T-helper 2 cell treated with Interferon-gamma antibody and Interleukin-4, amounts not matched to agents 100 ng/mL and 5 ng/mL, for 36 hours (primary cell): ENCODE data around the gene LRRC4C. TPM values are rescaled to one million over a fixed set of nuclear protein-coding genes. Genes with fewer than 3 reads are reported as not detected.
"Not testable (repeated sequence)": the region's sequence is repeated elsewhere in the genome, so short reads cannot be mapped to it uniquely, and the experiment has no call there.

ENCODE experiments used
- intact Hi-C: fragments of 100-400 bp; cut with micrococcal nuclease; formaldehyde crosslinking; loops from one replicate; pipeline ENCODE4 v1.15.1; 2023
- total RNA-seq: library from RNA; stranded (reverse); gene quantifications from 2 replicates; pipeline ENCODE4 v1.2.3, GENCODE V29; 2022

LRRC4C gene
- total RNA-seq, 1 donor from 2014 or later = not detected

GRCh38 chr11:40187295-40187694 is 1272.2 kb downstream of the LRRC4C start:
- intact Hi-C loops = no loop called here

DNA sequence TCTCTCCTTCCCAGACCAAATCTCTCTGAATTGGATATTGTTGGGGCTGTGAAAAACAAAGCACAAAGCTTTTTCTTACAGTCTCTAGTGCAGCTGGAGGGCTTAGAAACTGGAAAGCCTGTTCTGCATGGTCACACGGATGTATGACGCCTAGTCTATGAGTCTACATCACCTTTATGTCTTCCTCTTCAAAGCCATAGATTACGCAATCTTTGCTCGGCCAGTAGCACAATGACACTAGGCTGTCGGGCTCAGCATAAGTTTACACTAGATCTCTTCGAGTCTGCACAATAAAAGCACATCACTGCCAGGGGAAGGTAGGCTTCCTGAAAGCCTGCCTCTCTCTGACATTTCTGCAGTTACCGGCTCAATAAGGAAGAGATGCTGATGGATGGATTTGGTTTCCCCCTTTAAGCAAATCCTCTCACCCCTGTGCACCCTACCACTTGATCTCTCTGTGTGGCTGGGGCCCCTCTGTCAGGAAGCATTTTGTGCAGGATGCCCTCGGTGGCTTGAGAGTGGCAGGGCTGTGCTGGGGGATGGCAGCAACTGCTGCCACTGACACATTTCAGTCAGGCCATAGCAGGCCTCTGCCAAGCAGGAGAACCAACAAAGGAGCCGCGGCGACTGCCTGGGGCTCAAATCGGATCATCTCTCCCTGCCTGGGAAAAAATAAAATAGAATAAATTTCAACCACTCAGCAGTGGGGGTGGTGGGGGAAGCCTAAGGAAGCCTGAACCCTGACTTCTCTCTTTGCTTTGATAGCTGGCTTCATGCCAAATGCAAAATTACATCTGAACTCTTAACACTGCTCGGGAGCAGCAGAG is 1272.8 kb downstream of the LRRC4C start:
- intact Hi-C loops = no loop called here

DNA sequence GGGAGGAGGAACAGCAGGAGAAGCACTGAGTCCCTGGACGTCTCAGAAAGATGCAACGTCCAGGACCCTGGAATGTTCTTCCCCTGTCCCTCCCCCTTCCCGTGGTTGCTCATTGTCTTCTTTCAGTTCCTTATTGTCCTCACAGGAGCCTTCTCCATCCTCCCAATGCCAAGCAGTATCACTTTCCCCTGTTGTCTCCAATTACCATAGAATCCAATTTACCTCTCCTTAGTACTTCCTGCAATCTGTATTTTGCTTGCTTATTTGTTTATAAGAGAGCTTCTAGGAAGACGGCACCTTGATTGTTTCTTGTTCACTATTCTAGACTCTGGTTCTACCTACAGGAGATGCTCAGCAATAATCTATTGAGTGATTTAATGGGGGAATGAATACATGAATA is 1273.7 kb downstream of the LRRC4C start:
- intact Hi-C loops = no loop called here

DNA sequence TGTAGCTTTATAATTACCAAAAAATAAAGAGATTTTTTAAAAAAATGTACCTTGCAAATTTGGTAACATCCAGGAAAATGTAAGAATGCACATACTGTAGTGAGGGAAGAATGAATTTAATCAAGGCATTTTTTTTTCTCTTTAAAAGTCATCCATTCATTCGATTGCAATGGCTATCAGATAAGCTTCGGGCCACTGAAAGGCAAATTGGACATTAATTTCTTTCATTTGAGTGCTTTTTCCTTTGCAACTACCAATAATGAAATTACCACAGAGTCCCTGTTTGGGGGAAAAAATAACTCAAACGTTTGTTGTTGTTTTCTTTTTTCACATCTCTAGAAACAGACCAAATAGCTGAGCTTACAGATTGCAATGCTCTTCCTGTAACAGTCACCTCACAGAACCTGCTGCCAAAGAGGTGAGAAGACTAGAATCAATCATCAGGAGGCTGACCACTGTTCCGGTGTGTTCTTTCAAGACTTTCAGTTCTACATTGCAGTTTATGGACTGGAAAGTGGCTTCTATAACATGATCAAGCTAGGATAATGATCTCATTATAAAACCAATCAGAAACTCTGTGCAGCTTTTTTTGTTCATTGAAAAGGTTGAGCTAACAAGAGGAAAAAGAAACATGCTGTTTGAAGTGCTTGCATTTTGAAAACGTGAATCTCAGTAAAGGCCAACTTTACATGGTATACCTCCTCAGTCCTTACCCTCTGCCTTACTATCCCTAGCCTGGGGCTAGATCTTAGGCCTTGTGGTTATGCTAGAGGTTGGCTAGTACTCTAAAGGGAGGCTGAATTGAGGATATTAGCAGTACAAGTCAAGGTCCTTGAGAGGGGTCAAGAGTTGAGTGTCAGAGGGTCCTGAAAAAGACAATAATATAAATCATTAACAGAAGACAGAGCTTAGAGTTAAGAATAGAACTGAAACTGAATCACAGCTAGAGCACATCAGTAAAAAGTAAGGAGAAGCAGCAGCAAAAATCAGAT is 1276.1 kb downstream of the LRRC4C start:
- intact Hi-C loops = no loop called here

GRCh38 chr11:40179541-40179940 is 1279.9 kb downstream of the LRRC4C start:
- intact Hi-C loops = no loop called here

- intact Hi-C loops = no loop called here
Observed at GRCh38 chr11:40178470-40178869, 1281.0 kb downstream of the LRRC4C start.

GRCh38 chr11:40175980-40176379 is 1283.5 kb downstream of the LRRC4C start:
- intact Hi-C loops = no loop called here

- intact Hi-C loops = no loop called here
Observed at GRCh38 chr11:40170078-40170477, 1289.4 kb downstream of the LRRC4C start.

DNA sequence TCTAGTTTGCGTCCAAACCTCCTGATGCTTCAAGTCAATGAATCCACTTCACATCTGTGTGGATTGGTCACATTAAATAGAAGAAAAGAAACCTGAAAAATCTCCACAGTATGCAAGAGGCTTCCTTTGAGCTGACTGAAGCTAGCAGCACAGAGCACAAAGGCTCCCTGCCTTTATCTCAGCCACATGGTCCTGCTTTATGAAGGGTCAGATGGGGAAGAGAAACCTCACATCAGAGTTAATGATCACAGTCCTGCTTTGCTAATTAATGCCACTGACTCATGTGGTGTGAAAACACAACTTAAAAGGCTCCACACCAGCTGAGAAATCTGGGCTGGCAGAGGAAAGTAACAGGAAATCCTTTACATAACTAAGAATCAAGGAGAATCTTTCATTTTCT is 1291.0 kb downstream of the LRRC4C start:
- intact Hi-C loops = no loop called here

- intact Hi-C loops = not testable (repeated sequence)
Observed at GRCh38 chr11:40167805-40168204, 1291.6 kb downstream of the LRRC4C start.

DNA sequence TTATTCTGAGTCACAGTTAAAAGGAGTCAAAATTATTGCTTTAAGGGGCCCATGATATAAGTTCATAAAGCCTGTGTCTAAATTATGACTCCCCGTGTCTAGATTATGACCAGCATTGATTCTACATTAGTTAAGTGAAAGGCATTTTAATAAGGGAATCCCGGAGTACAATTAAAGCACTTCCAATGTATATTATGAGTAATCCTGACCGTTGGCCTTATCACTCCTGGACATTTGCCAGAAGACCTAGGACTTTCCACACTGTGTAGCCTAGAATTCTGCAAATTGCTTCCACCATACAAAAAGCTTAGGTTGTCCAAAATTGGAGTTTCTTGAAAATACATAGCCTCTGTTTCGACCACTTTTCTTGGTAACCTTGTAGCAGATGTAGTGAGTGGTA is 1292.6 kb downstream of the LRRC4C start:
- intact Hi-C loops = no loop called here

DNA sequence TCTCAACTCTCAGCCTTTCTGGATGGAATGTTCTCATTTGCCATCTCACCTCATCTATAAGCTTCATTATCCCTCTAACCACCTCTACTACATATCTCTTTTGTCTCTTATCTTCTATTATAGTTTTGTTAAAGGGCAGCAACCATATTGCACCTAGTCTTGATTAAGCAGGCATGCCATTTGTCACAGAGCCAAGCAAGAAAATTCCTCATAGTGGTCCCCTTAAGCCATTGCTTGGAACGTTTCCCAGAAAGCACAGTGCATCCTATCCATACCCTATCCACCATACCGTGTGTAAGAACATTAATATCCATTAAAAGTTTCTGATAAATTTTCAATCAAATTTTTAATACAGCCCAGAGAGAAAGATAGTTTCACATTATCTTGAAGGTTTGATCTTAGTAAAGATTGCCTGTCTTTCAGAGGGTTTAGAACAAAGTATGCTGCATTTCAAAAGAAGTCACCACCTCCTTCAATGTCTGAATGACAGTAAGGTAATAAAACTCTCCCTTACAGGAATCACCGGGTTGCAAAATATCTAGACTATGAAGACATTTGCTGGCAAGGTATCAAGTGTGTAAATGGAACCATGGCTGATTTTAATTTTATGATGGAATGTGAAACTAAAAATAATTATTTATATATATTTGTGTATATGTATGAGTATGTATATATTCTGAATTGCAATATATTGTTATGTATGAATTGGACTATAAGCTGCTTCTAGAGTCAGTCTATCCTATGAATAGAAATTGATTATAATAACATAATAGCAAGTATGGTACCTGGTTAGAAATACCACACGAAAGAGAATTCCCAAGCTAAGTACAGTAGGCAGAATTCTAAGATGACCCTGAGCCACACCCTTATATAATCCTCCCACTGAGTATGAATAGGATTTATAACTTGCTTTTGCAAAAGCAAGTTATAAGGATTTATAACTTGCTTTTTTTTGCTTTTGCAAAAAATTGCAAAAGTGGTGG is 1296.3 kb downstream of the LRRC4C start:
- intact Hi-C loops = no loop called here

- intact Hi-C loops = no loop called here
Observed at GRCh38 chr11:40161854-40162410, 1297.5 kb downstream of the LRRC4C start.

- intact Hi-C loops = no loop called here
Observed at GRCh38 chr11:40160418-40160817, 1299.0 kb downstream of the LRRC4C start.

- intact Hi-C loops = no loop called here
Observed at GRCh38 chr11:40149721-40150120, 1309.7 kb downstream of the LRRC4C start.

- intact Hi-C loops = no loop called here
Observed at GRCh38 chr11:40140560-40140959, 1318.9 kb downstream of the LRRC4C start.

DNA sequence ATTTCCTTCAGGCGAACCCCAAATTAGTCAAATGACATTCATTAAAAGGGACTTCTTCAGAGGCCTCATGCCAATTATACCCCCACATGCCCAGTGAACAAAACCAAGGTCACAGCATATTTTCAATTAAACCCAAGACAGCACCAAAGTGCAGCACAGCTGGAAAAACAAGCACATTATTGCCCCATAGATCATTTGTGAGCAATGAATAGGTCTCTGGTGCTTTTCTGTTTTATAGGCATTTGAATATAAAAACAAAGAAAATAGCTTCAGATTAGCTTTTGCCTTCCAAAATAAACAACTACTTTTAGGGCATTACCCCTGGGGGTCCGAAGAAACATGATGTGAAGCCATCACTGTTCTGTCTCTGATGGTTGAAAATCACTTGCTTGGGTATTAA is 1319.9 kb downstream of the LRRC4C start:
- intact Hi-C loops = no loop called here

DNA sequence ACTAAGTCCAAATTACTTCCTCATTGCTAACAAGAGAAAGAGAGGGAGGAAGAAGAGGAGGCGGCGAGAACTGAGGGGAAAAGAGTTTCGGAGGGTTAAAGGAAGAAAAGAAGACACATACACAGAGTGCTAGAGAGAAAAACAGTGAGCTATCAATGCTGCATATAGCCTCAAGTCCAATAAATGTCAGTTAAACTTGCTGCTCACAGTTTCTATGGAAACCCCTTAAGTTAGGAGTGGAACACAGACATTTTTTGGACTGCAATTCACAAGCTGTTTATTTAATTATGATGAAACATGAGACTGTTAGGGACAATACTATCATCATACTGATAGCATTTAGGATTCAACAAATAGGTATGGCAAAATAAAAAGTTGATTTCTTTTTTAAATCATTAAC is 1320.4 kb downstream of the LRRC4C start:
- intact Hi-C loops = no loop called here

DNA sequence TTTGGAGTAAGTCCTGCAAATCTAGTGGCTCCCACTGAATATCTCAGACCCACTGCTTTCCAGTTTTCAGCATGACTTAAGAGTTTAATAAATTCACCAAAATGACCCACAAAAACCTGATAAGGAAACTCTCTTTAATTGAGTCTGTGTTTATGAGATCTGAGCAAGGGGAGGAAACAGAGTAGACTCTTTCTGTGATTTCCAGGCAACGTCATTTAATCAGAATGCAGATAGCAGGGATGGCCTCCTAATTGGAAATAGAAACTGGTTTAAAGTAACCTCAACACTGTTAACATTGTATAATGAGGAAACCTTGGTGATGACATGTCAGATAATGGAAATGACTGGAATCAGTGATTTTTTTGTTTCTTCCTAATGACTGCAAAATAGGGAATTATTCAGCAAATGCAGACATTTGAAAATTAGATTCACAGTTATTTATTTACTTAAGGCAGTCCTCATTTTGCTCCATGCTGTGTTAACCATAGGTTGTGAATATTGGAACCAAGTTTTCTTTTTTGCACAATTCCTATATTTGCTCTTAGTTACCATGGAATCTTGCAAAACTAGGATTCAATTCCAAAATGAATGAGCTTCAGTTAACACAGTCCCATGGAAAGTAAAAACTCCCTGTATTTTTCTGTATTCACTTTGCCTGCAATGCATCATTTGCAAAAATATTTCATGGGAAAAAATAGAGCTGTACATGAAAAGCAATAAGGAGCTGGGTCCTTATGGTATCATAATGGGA is 1324.5 kb downstream of the LRRC4C start:
- intact Hi-C loops = no loop called here

DNA sequence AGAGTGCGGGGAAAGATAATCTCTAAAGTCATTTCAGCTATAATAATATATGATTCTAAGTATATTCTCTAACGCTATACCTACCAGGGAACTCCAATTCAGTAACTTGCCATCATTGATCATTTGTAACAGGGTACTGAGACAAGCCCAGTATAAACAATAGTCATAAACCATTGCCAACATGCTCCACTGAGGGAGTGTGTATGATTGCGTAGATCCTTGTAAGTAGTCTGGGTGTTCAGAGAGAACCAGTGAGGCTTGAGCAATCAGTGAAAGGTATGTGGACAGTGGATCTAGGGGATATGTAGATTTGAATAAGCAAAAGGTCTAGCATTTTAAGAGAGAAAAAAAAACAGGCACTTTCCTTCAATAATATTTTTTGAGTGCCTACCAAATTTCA is 1326.0 kb downstream of the LRRC4C start:
- intact Hi-C loops = no loop called here
